Skeletal muscle tissue (tissue), 4 donors: ENCODE data around the gene SHKBP1. TPM values are rescaled to one million over a fixed set of nuclear protein-coding genes. Genes with fewer than 3 reads are reported as not detected.

Experiments
- H3K27ac ChIP-seq: one replicate; pipeline ENCODE4 v1.7.0; 2013; ENCODE audit warnings: mild to moderate bottlenecking, low read depth, low read length, inconsistent platforms
- H3K27me3 ChIP-seq, 3 donors: one replicate each; pipeline ENCODE4 v1.7.0; 2013; ENCODE audit warnings: low read length in 3 of 3; ENCODE audit not compliant: control insufficient read depth in 3 of 3, insufficient read depth in 3 of 3
- H3K36me3 ChIP-seq, 3 donors: one replicate each; pipeline ENCODE4 v1.7.0; 2013; ENCODE audit warnings: low read length in 3 of 3; ENCODE audit not compliant: control insufficient read depth in 3 of 3, insufficient read depth in 3 of 3
- H3K4me1 ChIP-seq, 3 donors: one replicate each; pipeline ENCODE4 v1.7.0; 2013; ENCODE audit warnings: low read length in 3 of 3, mild to moderate bottlenecking in 3 of 3; ENCODE audit not compliant: control insufficient read depth in 3 of 3, insufficient read depth in 3 of 3
- H3K4me3 ChIP-seq, 3 donors: one replicate each; pipeline ENCODE4 v1.7.0; 2013; ENCODE audit warnings: low read length in 3 of 3
- H3K9ac ChIP-seq, 3 donors: one replicate each; pipeline ENCODE4 v1.7.0; 2013; ENCODE audit warnings: low read length in 3 of 3, mild to moderate bottlenecking in 3 of 3, moderate library complexity in 2 of 3, low read depth in 1 of 3
- H3K9me3 ChIP-seq, 3 donors: one replicate each; pipeline ENCODE4 v1.7.0; 2013; ENCODE audit warnings: low read length in 3 of 3; ENCODE audit not compliant: control insufficient read depth in 3 of 3
- total RNA-seq: library from RNA; depleted of rRNA; stranded (reverse); fragments of >200 nt; gene quantifications from one replicate; pipeline ENCODE4 v1.2.3, GENCODE V29; 2014
- donor health status: Osteomylitis.

The SHKBP1 gene
- 6.3 TPM for total RNA-seq

- Histone ChIP-seq H3K36me3 (peaks cover 4 to 6% (median 6%) of the 10 kb centered on the region in 3 donors), H3K27me3 (no peaks in the 10 kb centered on the region), H3K27ac (no peak within 1 kb of the TSS), H3K4me3 (peak within 1 kb of the TSS; percentile 87 to 92 (median 88)), H3K9me3 (no peaks in the 10 kb centered on the region), H3K4me1 (peaks cover 8 to 10% (median 9%) of the 10 kb centered on the region in 3 donors), H3K9ac (peak within 1 kb of the TSS; percentile 65 to 82 (median 67))
These were observed at the start of gene SHKBP1 for GRCh38 chr19:40576585-40577451. Gene SHKBP1 (plus strand): TSS chr19:40576873. CDS start chr19:40576900, 27 bp downstream.

DNA sequence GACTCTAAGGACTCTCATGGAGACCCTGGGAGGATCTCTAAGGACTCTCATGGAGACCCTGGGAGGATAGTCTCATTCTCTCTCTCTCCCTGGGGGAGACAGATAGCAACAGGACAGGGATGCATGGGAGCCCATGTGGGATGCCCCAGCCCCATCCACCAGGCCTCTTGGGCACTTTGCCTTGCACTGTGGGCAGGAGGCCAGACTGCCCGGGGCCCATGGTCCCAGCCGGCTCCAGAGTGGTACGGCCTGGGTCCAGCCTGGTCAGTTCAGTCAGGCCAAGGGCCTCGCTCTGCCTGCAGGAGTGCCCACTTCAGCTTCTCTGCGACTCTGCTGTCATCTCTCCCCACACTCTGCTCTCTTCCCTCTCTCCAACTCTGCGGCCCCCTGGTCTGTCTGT lies 48.6 kb upstream of the SHKBP1 start:
- no peak overlapping the region for H3K4me3 ChIP-seq
- H3K9ac ChIP-seq: no peak overlapping the region
- H3K4me1 ChIP-seq: peaks cover 5 to 6% (median 5%) of the 10 kb centered on the region in 3 donors
- H3K27me3 ChIP-seq: peaks cover 0 to 9% (median 4%) of the 10 kb centered on the region in 3 donors
- no peaks in the 10 kb centered on the region for H3K9me3 ChIP-seq
- H3K27ac ChIP-seq: no peak overlapping the region
- no peaks in the 10 kb centered on the region for H3K36me3 ChIP-seq

- H3K27me3 ChIP-seq: peaks cover 0 to 9% (median 4%) of the 10 kb centered on the region in 3 donors
- no peaks in the 10 kb centered on the region for H3K9me3 ChIP-seq
- no peak overlapping the region for H3K27ac ChIP-seq
- no peaks in the 10 kb centered on the region for H3K36me3 ChIP-seq
- peak overlapping the region in 2 of 3 donors; percentile 56 to 67 for H3K4me3 ChIP-seq
- H3K9ac ChIP-seq: no peak overlapping the region
- peaks cover 5 to 6% (median 5%) of the 10 kb centered on the region in 3 donors for H3K4me1 ChIP-seq
These were observed 48.1 kb upstream of the SHKBP1 start for GRCh38 chr19:40528533-40529092.

- Histone ChIP-seq H3K27ac (no peak overlapping the region), H3K4me1 (peaks cover 5 to 6% (median 5%) of the 10 kb centered on the region in 3 donors), H3K4me3 (peak overlapping the region; percentile 56 to 67 (median 56)), H3K9ac (peak overlapping the region in 1 of 3 donors; percentile 64), H3K9me3 (no peaks in the 10 kb centered on the region), H3K36me3 (peaks cover 0 to 3% (median 2%) of the 10 kb centered on the region in 3 donors), H3K27me3 (peaks cover 0 to 9% (median 4%) of the 10 kb centered on the region in 3 donors)
These were observed 47.3 kb upstream of the SHKBP1 start for GRCh38 chr19:40529093-40529954.

DNA sequence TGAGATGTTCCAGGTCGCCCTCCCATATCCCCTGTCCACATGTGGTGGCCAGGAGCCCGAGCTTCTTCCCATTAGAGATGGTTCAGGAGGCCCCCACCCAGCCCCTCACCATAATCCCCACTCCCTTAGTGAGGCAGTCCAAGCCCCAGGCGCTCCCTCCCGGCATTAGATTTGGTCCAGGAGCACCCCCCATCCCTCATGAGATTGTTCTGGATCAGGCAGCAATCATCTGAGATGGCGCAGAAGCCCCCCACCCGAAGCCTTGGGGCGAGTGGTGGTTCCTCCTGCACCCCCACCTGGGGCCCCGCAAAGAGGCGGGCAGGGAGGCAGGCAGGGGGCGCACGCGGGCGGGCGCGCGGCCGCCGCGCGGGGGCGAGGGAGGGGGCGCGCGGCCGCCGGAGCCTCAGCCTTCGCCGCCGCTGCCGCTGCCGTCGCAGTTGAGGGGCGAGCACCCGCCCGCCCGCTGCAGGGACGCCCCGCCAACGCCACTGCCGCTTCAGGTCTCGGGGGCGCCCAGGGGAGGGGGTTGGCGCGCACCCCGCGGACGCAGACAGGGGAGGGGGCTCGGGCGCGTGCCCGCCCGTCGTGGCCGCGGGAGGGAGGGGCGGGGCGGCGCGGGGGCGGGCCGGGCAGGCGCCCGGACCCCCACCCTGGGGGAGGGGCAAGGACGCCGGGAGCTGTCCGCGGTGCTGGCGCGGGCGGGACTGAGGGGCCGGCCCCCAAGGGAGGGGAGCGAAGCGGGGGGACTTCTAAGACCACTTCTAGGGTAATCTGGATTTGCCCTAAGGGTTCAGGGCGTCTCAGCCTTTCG lies 46.4 kb upstream of the SHKBP1 start:
- Histone ChIP-seq H3K4me1 (peaks cover 5 to 6% (median 5%) of the 10 kb centered on the region in 3 donors), H3K9ac (no peak overlapping the region), H3K27me3 (peaks cover 0 to 9% (median 4%) of the 10 kb centered on the region in 3 donors), H3K9me3 (no peaks in the 10 kb centered on the region), H3K27ac (no peak overlapping the region), H3K4me3 (no peak overlapping the region), H3K36me3 (peaks cover 0 to 6% (median 4%) of the 10 kb centered on the region in 3 donors)

DNA sequence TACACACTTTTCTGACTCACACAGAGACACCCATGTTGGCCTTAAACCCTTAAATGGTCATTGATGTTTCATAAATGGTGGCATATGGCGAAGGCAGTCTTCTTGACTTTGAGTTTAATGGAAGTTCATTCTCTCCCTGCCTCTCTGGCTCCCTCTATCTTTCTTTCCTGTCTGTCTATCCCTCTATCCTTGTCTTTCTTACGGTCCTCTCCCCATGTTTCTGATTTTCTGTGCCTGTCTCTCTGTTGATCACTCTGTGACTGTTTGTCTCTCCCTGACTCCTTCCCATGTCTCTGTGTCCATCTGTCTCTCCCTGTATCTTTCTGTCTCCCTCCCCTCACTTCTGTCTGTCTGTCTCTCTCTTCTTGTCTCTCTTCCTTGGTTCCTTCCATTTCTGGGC lies 43.2 kb upstream of the SHKBP1 start:
- H3K9ac ChIP-seq: no peak overlapping the region
- peaks cover 5 to 6% (median 5%) of the 10 kb centered on the region in 3 donors for H3K4me1 ChIP-seq
- peaks cover 0 to 9% (median 4%) of the 10 kb centered on the region in 3 donors for H3K27me3 ChIP-seq
- H3K4me3 ChIP-seq: no peak overlapping the region
- peaks cover 0 to 6% (median 4%) of the 10 kb centered on the region in 3 donors for H3K36me3 ChIP-seq
- no peaks in the 10 kb centered on the region for H3K9me3 ChIP-seq
- H3K27ac ChIP-seq: no peak overlapping the region

DNA sequence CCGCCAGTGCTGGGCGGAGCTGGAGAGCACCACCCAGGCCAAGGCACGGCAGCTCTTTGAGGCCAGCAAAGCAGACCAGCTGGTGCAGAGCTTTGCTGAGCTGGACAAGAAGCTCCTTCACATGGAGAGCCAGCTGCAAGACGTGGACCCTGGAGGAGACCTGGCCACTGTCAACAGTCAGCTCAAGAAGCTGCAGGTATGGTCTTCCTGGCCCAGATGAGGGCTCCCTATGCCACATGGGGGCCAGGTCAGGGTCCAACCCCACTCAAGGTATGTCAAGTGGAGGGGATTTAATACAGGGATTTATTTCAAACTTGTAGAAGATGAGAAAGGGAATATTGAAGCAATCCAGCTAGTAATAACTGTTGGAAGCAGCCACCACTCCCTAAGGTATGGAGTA lies 42.5 kb upstream of the SHKBP1 start:
- H3K9me3 ChIP-seq: no peaks in the 10 kb centered on the region
- H3K27ac ChIP-seq: no peak overlapping the region
- peaks cover 5 to 6% (median 5%) of the 10 kb centered on the region in 3 donors for H3K4me1 ChIP-seq
- H3K9ac ChIP-seq: no peak overlapping the region
- no peak overlapping the region for H3K4me3 ChIP-seq
- peaks cover 0 to 6% (median 4%) of the 10 kb centered on the region in 3 donors for H3K36me3 ChIP-seq
- peaks cover 0 to 9% (median 4%) of the 10 kb centered on the region in 3 donors for H3K27me3 ChIP-seq

- Histone ChIP-seq H3K27me3 (no peaks in the 10 kb centered on the region), H3K27ac (no peak overlapping the region), H3K4me3 (no peak overlapping the region), H3K36me3 (peaks cover 0 to 6% (median 4%) of the 10 kb centered on the region in 3 donors), H3K9ac (no peak overlapping the region), H3K9me3 (no peaks in the 10 kb centered on the region), H3K4me1 (peaks cover 0 to 2% (median 0%) of the 10 kb centered on the region in 3 donors)
These were observed 37.6 kb upstream of the SHKBP1 start for GRCh38 chr19:40539070-40539469.
